ENCODE data around the gene TMEM151A. TPM values are rescaled to one million over a fixed set of nuclear protein-coding genes. Genes with fewer than 3 reads are reported as not detected.
"Not testable (repeated sequence)": the region's sequence is repeated elsewhere in the genome, so short reads cannot be mapped to it uniquely, and the experiment has no call there.

TMEM151A gene
- total RNA-seq, 2 donors from 2014 or later = not detected

- ATAC-seq = no peak
- no peaks in the 10 kb centered on the region for H3K9me3 Mint-ChIP-seq
- H3K4me1 Mint-ChIP-seq (ENCODE audit: low read depth in 2 of 2) = peaks cover 23 to 29% of the 10 kb centered on the region in 2 donors
These were observed 1.0 kb downstream of the TMEM151A start for GRCh38 chr11:66292543-66293332.

DNA sequence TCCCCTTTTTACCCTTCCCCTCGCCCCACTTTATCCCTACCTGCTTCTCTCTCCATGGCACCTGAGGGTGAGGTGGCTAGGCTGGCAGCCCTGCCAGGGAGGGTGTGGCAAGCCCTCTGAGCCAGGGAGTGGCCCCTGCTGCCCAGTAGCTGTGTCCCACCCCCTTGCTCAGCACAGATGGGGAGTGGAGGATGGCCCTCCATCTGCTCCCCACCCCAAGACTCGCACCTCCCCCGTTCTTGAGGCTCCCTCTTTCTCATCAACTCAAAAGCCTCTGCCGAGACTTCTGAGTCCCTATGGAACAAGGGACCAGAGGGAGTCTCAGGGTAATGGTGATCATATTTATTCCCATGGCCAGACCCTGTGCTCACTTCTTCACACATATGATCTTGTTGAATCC lies 1.7 kb downstream of the TMEM151A start:
- ATAC-seq (no peak), DNase-seq (ENCODE audit: low spot score) (no peak)
- Mint-ChIP-seq H3K4me1 (ENCODE audit: low read depth in 2 of 2) (peaks cover 23 to 29% of the 10 kb centered on the region in 2 donors), H3K27ac (no peak overlapping the region), H3K9me3 (no peaks in the 10 kb centered on the region), H3K4me3 (peak overlapping the region; percentile 61), H3K36me3 (no peaks in the 10 kb centered on the region), H3K27me3 (peaks cover 22 to 25% of the 10 kb centered on the region in 2 donors)

More at GRCh38 chr11:66292543-66293332, 1.0 kb downstream of the TMEM151A start:
- no peak for DNase-seq (ENCODE audit: low spot score)
- Mint-ChIP-seq H3K36me3 (no peaks in the 10 kb centered on the region), H3K27ac (no peak overlapping the region), H3K27me3 (peaks cover 22 to 25% of the 10 kb centered on the region in 2 donors), H3K4me3 (peak overlapping the region; percentile 61)

- ATAC-seq (no peak), DNase-seq (ENCODE audit: low spot score) (no peak)
- peaks cover 22 to 25% of the 10 kb centered on the region in 2 donors for H3K27me3 Mint-ChIP-seq
- no peaks in the 10 kb centered on the region for H3K9me3 Mint-ChIP-seq
- H3K27ac Mint-ChIP-seq = no peak overlapping the region
- H3K4me1 Mint-ChIP-seq (ENCODE audit: low read depth in 2 of 2) = peaks cover 23 to 28% of the 10 kb centered on the region in 2 donors
- no peak overlapping the region for H3K4me3 Mint-ChIP-seq
- H3K36me3 Mint-ChIP-seq = no peaks in the 10 kb centered on the region
These were observed 2.3 kb downstream of the TMEM151A start for GRCh38 chr11:66293777-66294625.

- ATAC-seq (no peak), DNase-seq (ENCODE audit: low spot score) (no peak)
- Mint-ChIP-seq H3K36me3 (no peaks in the 10 kb centered on the region), H3K27me3 (peaks cover 22 to 25% of the 10 kb centered on the region in 2 donors), H3K9me3 (no peaks in the 10 kb centered on the region), H3K4me3 (no peak overlapping the region), H3K4me1 (ENCODE audit: low read depth in 2 of 2) (peaks cover 15 to 18% of the 10 kb centered on the region in 2 donors), H3K27ac (no peak overlapping the region)
These were observed 3.2 kb downstream of the TMEM151A start for GRCh38 chr11:66294626-66295620.

DNA sequence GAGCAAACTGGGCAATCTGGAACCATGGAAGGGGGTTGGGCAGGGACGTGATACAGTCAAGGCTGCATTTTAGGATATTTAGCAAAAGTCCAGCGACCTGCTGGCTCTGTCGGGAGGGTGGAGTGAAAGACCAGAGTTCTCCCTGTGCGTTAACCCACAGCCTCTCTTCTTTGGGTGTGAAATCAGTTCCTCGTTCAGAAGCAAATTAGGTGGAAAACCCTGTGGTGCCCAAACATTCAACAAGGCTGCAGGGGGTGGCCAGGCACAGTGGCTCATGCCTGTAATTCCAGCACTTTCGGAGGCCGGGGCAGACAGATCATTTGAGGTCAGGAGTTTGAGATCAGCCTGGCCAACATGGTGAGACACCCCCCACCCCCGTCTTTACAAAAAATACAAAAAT lies 5.9 kb downstream of the TMEM151A start:
- Mint-ChIP-seq H3K27me3 (peaks cover 11 to 16% of the 10 kb centered on the region in 2 donors), H3K4me3 (no peak overlapping the region), H3K4me1 (ENCODE audit: low read depth in 2 of 2) (peaks cover 3 to 4% of the 10 kb centered on the region in 2 donors), H3K9me3 (no peaks in the 10 kb centered on the region), H3K27ac (no peak overlapping the region), H3K36me3 (no peaks in the 10 kb centered on the region)
- DNase-seq (ENCODE audit: low spot score) = no peak
- no peak for ATAC-seq

GRCh38 chr11:66299186-66299585 lies 7.5 kb downstream of the TMEM151A start:
- no peak overlapping the region for H3K4me3 Mint-ChIP-seq
- H3K9me3 Mint-ChIP-seq = no peaks in the 10 kb centered on the region
- DNase-seq (ENCODE audit: low spot score) (no peak), ATAC-seq (no peak)
- no peaks in the 10 kb centered on the region for H3K4me1 Mint-ChIP-seq (ENCODE audit: low read depth in 2 of 2)
- peaks cover 0 to 8% of the 10 kb centered on the region in 2 donors for H3K27me3 Mint-ChIP-seq
- H3K36me3 Mint-ChIP-seq = no peaks in the 10 kb centered on the region
- H3K27ac Mint-ChIP-seq = no peak overlapping the region

DNA sequence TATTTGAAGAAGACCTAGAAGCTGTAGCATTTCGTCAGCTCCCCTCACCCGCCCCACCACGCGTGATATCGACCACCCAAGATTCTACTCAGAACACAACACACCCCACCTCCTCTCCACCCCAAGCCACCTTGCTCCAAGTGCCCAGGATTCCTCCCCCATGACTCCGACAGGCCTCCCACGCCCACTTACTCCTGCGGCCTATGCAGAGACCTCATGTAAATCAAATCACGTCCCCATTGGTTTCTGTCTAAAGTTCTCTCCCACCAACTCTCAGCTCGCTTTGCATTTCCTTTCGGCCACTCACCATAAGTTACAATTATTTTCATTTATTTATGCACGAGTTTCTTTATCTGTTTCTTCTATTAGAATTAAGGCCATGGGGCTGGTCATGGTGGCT lies 11.0 kb downstream of the TMEM151A start:
- Mint-ChIP-seq H3K36me3 (no peaks in the 10 kb centered on the region), H3K9me3 (no peaks in the 10 kb centered on the region), H3K27me3 (peaks cover 0 to 4% of the 10 kb centered on the region in 2 donors), H3K4me1 (ENCODE audit: low read depth in 2 of 2) (no peaks in the 10 kb centered on the region), H3K4me3 (no peak overlapping the region), H3K27ac (peak overlapping the region in 1 of 2 donors; percentile 35)
- no peak for DNase-seq (ENCODE audit: low spot score)
- no peak for ATAC-seq

DNA sequence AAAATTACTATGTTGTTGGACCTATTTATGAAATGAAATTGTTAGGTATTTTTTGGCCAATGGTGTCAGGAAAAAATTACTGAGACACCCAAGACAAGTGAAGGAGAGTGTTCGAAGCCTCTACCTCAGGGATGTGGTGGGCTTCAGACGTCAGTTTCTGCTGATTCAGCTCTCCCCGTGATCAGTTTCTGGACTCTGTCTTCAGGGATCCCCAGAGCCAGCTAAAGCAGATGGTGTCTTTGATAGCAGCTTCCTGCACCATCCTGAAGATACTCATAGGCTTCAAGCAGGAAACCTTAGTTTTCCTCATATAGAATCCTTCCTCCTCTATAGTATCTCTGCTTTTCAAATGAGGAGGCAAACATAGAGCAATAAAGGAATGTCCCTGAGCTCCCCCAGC lies 17.8 kb downstream of the TMEM151A start:
- ATAC-seq (no peak), DNase-seq (ENCODE audit: low spot score) (no peak)
- Mint-ChIP-seq H3K4me1 (ENCODE audit: low read depth in 2 of 2) (peaks cover 11% of the 10 kb centered on the region in 2 donors), H3K4me3 (no peak overlapping the region), H3K27me3 (peaks cover 0 to 2% of the 10 kb centered on the region in 2 donors), H3K36me3 (no peaks in the 10 kb centered on the region), H3K9me3 (no peaks in the 10 kb centered on the region), H3K27ac (peak overlapping the region in 1 of 2 donors; percentile 34)

GRCh38 chr11:66310324-66310723 lies 18.6 kb downstream of the TMEM151A start:
- Mint-ChIP-seq H3K9me3 (no peaks in the 10 kb centered on the region), H3K4me3 (no peak overlapping the region), H3K4me1 (ENCODE audit: low read depth in 2 of 2) (peaks cover 12 to 14% of the 10 kb centered on the region in 2 donors), H3K36me3 (no peaks in the 10 kb centered on the region), H3K27me3 (peaks cover 2 to 4% of the 10 kb centered on the region in 2 donors), H3K27ac (no peak overlapping the region)
- DNase-seq (ENCODE audit: low spot score) = peak; percentile 32
- ATAC-seq = no peak

DNA sequence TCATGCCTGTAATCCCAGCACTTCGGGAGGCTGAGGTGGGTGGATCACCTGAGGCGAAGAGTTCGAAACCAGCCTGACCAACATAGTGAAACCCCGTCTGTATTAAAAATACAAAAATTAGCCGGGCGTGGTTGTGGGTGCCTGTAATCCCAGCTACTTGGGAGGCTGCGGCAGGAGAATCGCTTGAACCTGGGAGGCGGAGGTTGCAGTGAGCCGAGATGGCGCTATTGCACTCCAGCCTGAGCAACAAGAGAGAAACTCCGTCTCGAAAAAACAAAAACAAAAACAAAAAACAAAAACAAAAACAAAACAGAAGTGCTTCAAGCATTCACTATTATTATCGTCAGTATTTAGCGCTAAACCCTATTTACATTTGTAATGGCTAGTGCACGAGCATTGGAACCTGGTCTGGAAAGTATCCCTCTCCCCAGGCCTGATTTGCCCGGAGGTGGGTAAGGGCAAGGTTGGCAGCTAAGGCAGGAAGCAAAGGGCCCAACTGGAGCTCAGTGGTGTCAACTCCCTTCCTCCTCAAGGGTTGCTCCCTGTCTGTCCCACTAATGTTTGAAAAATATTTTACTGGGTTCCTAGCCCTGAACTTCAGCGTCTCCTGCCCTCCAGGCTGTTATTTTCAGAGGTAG lies 19.2 kb downstream of the TMEM151A start:
- H3K4me3 Mint-ChIP-seq, H3K36me3 Mint-ChIP-seq, H3K27me3 Mint-ChIP-seq: not testable (repeated sequence)

DNA sequence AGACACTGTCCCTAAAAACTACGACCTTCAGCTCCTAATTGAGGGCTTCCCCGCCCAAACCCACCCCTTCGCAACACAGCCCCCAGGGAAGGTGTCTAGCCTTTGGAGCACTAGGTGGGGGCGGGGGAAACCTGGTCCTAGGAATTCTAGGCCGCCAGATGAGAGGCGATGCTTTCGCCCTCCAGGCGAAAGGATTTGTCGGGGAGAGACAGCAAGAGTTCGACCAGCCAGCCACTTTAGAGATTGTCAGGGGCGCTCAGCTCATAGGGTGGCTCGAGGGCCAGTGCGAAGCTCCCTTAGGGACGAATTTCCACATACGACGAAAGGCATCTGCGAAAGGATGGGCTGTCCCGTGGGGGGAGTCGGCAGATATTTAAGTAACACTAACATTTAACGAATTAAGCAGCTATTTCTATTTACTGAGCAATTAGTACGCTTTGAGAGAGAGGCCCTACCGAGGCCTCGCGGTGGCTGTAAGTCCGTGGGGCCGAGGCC lies 19.8 kb downstream of the TMEM151A start:
- H3K27me3 Mint-ChIP-seq = peaks cover 7 to 12% of the 10 kb centered on the region in 2 donors
- peak overlapping the region; percentile 89 for H3K4me3 Mint-ChIP-seq
- no peaks in the 10 kb centered on the region for H3K36me3 Mint-ChIP-seq
- no peaks in the 10 kb centered on the region for H3K9me3 Mint-ChIP-seq
- H3K4me1 Mint-ChIP-seq (ENCODE audit: low read depth in 2 of 2) = peaks cover 14 to 16% of the 10 kb centered on the region in 2 donors
- ATAC-seq = no peak
- DNase-seq (ENCODE audit: low spot score) = no peak
- peak overlapping the region; percentile 74 to 77 for H3K27ac Mint-ChIP-seq

More for the DNA sequence above, 19.2 kb downstream of the TMEM151A start:
- ATAC-seq, H3K9me3 Mint-ChIP-seq: not testable (repeated sequence)
- peak; percentile 5 for DNase-seq (ENCODE audit: low spot score)
- peak overlapping the region in 1 of 2 donors; percentile 77 for H3K27ac Mint-ChIP-seq
- peaks cover 14 to 16% of the 10 kb centered on the region in 2 donors for H3K4me1 Mint-ChIP-seq (ENCODE audit: low read depth in 2 of 2)

GRCh38 chr11:66311965-66312548 lies 20.4 kb downstream of the TMEM151A start:
- peak overlapping the region; percentile 74 to 77 for H3K27ac Mint-ChIP-seq
- ATAC-seq (peak; percentile 88 to 90), DNase-seq (ENCODE audit: low spot score) (peak; percentile 92)
- no peaks in the 10 kb centered on the region for H3K36me3 Mint-ChIP-seq
- H3K4me1 Mint-ChIP-seq (ENCODE audit: low read depth in 2 of 2) = peaks cover 14 to 16% of the 10 kb centered on the region in 2 donors
- peak overlapping the region; percentile 89 for H3K4me3 Mint-ChIP-seq
- no peaks in the 10 kb centered on the region for H3K9me3 Mint-ChIP-seq
- H3K27me3 Mint-ChIP-seq = peaks cover 7 to 12% of the 10 kb centered on the region in 2 donors
